ENCODE measurements around the gene XPO5.
"Not testable (repeated sequence)": the region's sequence is repeated elsewhere in the genome, so short reads cannot be mapped to it uniquely, and the experiment has no call there.

The XPO5 gene

GRCh38 chr6:43516367-43516696, 59.5 kb downstream of the XPO5 start:
- no peak for DNase-seq

- DNase-seq, result no peak
Observed at GRCh38 chr6:43515808-43516207, 60.0 kb downstream of the XPO5 start.

GRCh38 chr6:43511824-43512415, 63.9 kb downstream of the XPO5 start:
- DNase-seq, result no peak

GRCh38 chr6:43510827-43511163, 65.0 kb downstream of the XPO5 start:
- no peak for DNase-seq

- peak; percentile 85 for DNase-seq
Observed at GRCh38 chr6:43509984-43510826, 65.6 kb downstream of the XPO5 start, which contains the start of gene LRRC73. Gene LRRC73 (minus strand): TSS chr6:43510346. CDS start chr6:43509785, 561 bp downstream.

GRCh38 chr6:43509142-43509983, 66.5 kb downstream of the XPO5 start:
- DNase-seq, result peak; percentile 31

GRCh38 chr6:43508481-43509141, 67.2 kb downstream of the XPO5 start:
- no peak for DNase-seq

GRCh38 chr6:43506667-43507471, 69.0 kb downstream of the XPO5 start:
- DNase-seq, result peak; percentile 82

GRCh38 chr6:43506171-43506570, 69.7 kb downstream of the XPO5 start:
- DNase-seq, result no peak

- no peak for DNase-seq
Observed at GRCh38 chr6:43505718-43506117, 70.1 kb downstream of the XPO5 start.

- DNase-seq, result no peak
Observed at GRCh38 chr6:43504756-43505593, 70.9 kb downstream of the XPO5 start.

- DNase-seq, result no peak
Observed at GRCh38 chr6:43503443-43503842, 72.4 kb downstream of the XPO5 start.

- DNase-seq, result no peak
Observed at GRCh38 chr6:43502666-43503065, 73.2 kb downstream of the XPO5 start.

- no peak for DNase-seq
Observed at GRCh38 chr6:43500921-43501320, 74.9 kb downstream of the XPO5 start.

GRCh38 chr6:43499028-43499815, 76.6 kb downstream of the XPO5 start:
- DNase-seq, result no peak

- DNase-seq, result not testable (repeated sequence)
Observed at GRCh38 chr6:43498291-43498690, 77.5 kb downstream of the XPO5 start.

GRCh38 chr6:43497689-43498088, 78.1 kb downstream of the XPO5 start:
- DNase-seq, result no peak

- no peak for DNase-seq
Observed at GRCh38 chr6:43497129-43497396, 78.8 kb downstream of the XPO5 start.

- DNase-seq, result no peak
Observed at GRCh38 chr6:43496370-43497128, 79.3 kb downstream of the XPO5 start.

- no peak for DNase-seq
Observed at GRCh38 chr6:43495409-43495941, 80.4 kb downstream of the XPO5 start.

All from RPMI8226 (cell line).